ENCODE measurements around the gene KRTAP4-4.

- TF ChIP-seq CTCF (IDR thresholded peaks at IDR 0.05) (no peak), POLR2A (IDR thresholded peaks at IDR 0.05) (no peak)
Observed at GRCh38 chr17:41151525-41151924, 9.0 kb downstream of the KRTAP4-4 start.
